Kidney epithelial cell (primary cell): ENCODE results near the gene CDH22. TPM values are rescaled to one million over a fixed set of nuclear protein-coding genes. Genes with fewer than 3 reads are reported as not detected.

Experiments used
- DNase-seq: peaks from one replicate; pipeline ENCODE4 v3.0.0-alpha.2; 2010; ENCODE audit warnings: low read depth
- H3K27me3 ChIP-seq: 2 replicates; pipeline ENCODE4 v1.6.0; 2011; ENCODE audit warnings: low read length; ENCODE audit not compliant: control insufficient read depth, insufficient read depth
- H3K36me3 ChIP-seq: 2 replicates; pipeline ENCODE4 v1.5.1; 2011; ENCODE audit warnings: low read length; ENCODE audit not compliant: control insufficient read depth, insufficient read depth
- H3K4me3 ChIP-seq: 2 replicates; pipeline ENCODE4 v1.5.1; 2011; ENCODE audit warnings: low read depth, mild to moderate bottlenecking, control low read depth, low read length
- CTCF ChIP-seq: IDR thresholded peaks from 2 replicates; pipeline ENCODE4 v1.5.1; 2011; ENCODE audit warnings: mild to moderate bottlenecking, moderate library complexity, low read length, control low read depth, inconsistent platforms; ENCODE audit not compliant: insufficient read depth, poor library complexity, severe bottlenecking
- total RNA-seq: library from RNA; depleted of rRNA; stranded (reverse); fragments of >200 nt; gene quantifications from 2 replicates; pipeline ENCODE4 v1.2.3, GENCODE V29; 2015

The CDH22 gene
- total RNA-seq, 1 donor from 2014 or later, result not detected

- no peak overlapping the region for H3K4me3 ChIP-seq
- DNase-seq, result no peak
- peaks cover 56% of the 10 kb centered on the region for H3K27me3 ChIP-seq
- H3K36me3 ChIP-seq, result no peaks in the 10 kb centered on the region
- no peak for TF ChIP-seq CTCF
These were observed 2.3 kb downstream of the CDH22 start for GRCh38 chr20:46305973-46306360.

GRCh38 chr20:46305331-46305972 is 2.8 kb downstream of the CDH22 start:
- H3K27me3 ChIP-seq, result peaks cover 51% of the 10 kb centered on the region
- TF ChIP-seq CTCF, result no peak
- H3K4me3 ChIP-seq, result no peak overlapping the region
- H3K36me3 ChIP-seq, result no peaks in the 10 kb centered on the region
- DNase-seq, result no peak

GRCh38 chr20:46304852-46305251 is 3.4 kb downstream of the CDH22 start:
- Histone ChIP-seq H3K36me3 (no peaks in the 10 kb centered on the region), H3K27me3 (peaks cover 46% of the 10 kb centered on the region), H3K4me3 (no peak overlapping the region)
- TF ChIP-seq CTCF, result no peak
- DNase-seq, result no peak

GRCh38 chr20:46304361-46304760 is 3.9 kb downstream of the CDH22 start:
- Histone ChIP-seq H3K4me3 (no peak overlapping the region), H3K27me3 (peaks cover 41% of the 10 kb centered on the region), H3K36me3 (no peaks in the 10 kb centered on the region)
- TF ChIP-seq CTCF, result no peak
- no peak for DNase-seq

GRCh38 chr20:46303176-46303956 is 4.9 kb downstream of the CDH22 start:
- Histone ChIP-seq H3K27me3 (peaks cover 32% of the 10 kb centered on the region), H3K36me3 (no peaks in the 10 kb centered on the region), H3K4me3 (no peak overlapping the region)
- DNase-seq, result no peak
- no peak for TF ChIP-seq CTCF
